Progenitor cell of endocrine pancreas (in vitro differentiated cells): Measurements from ENCODE around the gene JAM2. TPM values are rescaled to one million over a fixed set of nuclear protein-coding genes. Genes with fewer than 3 reads are reported as not detected.

Source experiments
- DNase-seq: peaks from one replicate; pipeline ENCODE4 v3.0.0; 2021; ENCODE audit warnings: low spot score; ENCODE audit not compliant: unreplicated experiment
- H3K27ac Mint-ChIP-seq: 2 replicates; pipeline ENCODE4 v1.8.0; 2021; ENCODE audit warnings: mild to moderate bottlenecking, moderate library complexity, mixed read lengths
- H3K27me3 Mint-ChIP-seq: 2 replicates; pipeline ENCODE4 v1.8.0; 2021; ENCODE audit warnings: mixed read lengths
- H3K36me3 Mint-ChIP-seq: 2 replicates; pipeline ENCODE4 v1.8.0; 2022; ENCODE audit warnings: mixed read lengths; ENCODE audit not compliant: insufficient read depth
- H3K4me1 Mint-ChIP-seq: 2 replicates; pipeline ENCODE4 v1.8.0; 2021; ENCODE audit warnings: low read depth, mixed read lengths
- H3K4me3 Mint-ChIP-seq: 2 replicates; pipeline ENCODE4 v1.8.0; 2021; ENCODE audit warnings: low read depth, mild to moderate bottlenecking, moderate library complexity, mixed read lengths
- H3K9me3 Mint-ChIP-seq: 2 replicates; pipeline ENCODE4 v1.8.0; 2021; ENCODE audit warnings: low read depth, mixed read lengths
- long read RNA-seq: library from polyadenylated mRNA; unstranded; transcript quantifications from one replicate; pipeline ENCODE4 v2.0.0, GENCODE V29; 2020
- total RNA-seq: library from RNA; stranded (reverse); gene quantifications from 2 replicates; pipeline ENCODE4 v1.2.1, GENCODE V29; 2021
- TF ChIP-seq, protein P1 (sequence below): fragments of 200-600 bp; sonication (generic); IDR thresholded peaks from one replicate; pipeline ENCODE4 v1.5.0; 2021; ENCODE audit warnings: antibody characterized with exemption, mild to moderate bottlenecking; ENCODE audit not compliant: unreplicated experiment

The JAM2 gene, protein sequence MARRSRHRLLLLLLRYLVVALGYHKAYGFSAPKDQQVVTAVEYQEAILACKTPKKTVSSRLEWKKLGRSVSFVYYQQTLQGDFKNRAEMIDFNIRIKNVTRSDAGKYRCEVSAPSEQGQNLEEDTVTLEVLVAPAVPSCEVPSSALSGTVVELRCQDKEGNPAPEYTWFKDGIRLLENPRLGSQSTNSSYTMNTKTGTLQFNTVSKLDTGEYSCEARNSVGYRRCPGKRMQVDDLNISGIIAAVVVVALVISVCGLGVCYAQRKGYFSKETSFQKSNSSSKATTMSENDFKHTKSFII
- total RNA-seq = 2.2 and 2.4 TPM in 2 replicates
- long read RNA-seq = 0 reads

DNA sequence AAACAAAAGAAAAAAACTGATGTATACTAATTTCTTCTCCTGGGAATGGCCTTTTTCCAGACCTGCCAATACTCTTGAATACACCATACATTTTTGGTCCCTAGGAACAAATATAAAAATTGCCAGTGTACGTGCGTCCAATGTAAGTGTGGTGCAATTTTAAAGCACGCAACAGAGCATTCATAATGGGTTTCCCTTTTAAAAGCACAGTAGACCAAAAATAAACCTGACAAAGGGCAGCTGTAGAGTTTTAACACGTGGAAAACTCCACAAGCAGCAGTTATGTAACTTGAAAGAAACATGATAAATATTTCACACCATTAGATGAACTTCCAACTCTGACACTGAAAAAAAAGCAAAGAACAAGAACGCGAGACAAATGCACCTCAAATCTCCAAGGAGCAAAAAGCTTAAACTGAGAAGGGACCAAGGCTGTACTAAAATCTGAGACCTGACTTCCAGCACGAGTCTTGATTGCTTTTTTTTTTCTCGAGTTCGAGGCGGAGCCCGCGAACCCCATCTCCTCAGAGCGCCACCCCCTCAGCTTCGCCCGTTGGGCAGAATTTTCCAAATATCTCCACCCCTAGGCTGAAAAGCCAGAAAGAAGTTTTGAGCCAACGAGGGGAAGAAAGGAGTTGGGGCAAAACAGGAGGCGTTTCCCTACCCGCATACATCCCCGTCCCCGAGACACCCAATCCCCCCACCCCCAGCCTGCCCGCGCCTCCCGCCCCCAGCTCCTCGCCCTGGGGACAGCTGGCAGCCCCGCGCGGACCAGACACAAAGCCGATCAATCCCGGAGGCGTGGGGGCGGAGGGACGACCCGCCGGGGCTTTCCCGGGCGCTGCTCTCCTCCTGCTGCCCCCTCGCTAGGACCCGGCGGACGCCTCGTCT lies at the start of gene JAM2:
TSS of gene JAM2 (plus strand) at position 599 of the 891 bp plus-strand sequence. CDS start 564 bp downstream, outside the sequence.
- peaks cover 6% of the 10 kb centered on the region for H3K4me1 Mint-ChIP-seq
- no peaks in the 10 kb centered on the region for H3K9me3 Mint-ChIP-seq
- TF ChIP-seq, protein P1, sequence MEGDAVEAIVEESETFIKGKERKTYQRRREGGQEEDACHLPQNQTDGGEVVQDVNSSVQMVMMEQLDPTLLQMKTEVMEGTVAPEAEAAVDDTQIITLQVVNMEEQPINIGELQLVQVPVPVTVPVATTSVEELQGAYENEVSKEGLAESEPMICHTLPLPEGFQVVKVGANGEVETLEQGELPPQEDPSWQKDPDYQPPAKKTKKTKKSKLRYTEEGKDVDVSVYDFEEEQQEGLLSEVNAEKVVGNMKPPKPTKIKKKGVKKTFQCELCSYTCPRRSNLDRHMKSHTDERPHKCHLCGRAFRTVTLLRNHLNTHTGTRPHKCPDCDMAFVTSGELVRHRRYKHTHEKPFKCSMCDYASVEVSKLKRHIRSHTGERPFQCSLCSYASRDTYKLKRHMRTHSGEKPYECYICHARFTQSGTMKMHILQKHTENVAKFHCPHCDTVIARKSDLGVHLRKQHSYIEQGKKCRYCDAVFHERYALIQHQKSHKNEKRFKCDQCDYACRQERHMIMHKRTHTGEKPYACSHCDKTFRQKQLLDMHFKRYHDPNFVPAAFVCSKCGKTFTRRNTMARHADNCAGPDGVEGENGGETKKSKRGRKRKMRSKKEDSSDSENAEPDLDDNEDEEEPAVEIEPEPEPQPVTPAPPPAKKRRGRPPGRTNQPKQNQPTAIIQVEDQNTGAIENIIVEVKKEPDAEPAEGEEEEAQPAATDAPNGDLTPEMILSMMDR = no peak
- peak within 1 kb of the TSS; percentile 33 for H3K27ac Mint-ChIP-seq
- DNase-seq = peak; percentile 20
- H3K27me3 Mint-ChIP-seq = peaks cover 62% of the 10 kb centered on the region
- no peaks in the 10 kb centered on the region for H3K36me3 Mint-ChIP-seq
- H3K4me3 Mint-ChIP-seq = peak within 1 kb of the TSS; percentile 68

DNA sequence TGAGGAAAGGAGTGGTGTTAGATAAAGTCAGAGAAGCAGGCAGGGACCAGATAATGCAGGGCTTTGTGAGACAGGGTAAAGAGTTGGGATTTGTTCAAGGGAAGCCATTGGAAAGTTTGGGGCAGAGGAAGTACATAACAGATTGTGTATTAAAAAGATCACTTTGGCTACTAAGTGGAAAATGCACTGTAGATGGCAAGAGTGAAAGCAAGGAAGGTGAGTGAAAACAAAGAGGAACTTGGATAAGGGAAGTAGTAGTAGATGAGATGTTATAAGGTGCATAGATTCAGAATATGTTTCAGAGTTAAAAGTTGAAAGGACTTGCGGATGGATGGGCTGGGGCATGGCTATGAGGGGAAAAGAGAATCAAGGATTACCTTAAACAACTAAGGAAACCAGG lies 49.2 kb upstream of the JAM2 start:
- no peak for DNase-seq
- H3K27ac Mint-ChIP-seq = no peak overlapping the region
- no peak overlapping the region for H3K4me3 Mint-ChIP-seq

DNA sequence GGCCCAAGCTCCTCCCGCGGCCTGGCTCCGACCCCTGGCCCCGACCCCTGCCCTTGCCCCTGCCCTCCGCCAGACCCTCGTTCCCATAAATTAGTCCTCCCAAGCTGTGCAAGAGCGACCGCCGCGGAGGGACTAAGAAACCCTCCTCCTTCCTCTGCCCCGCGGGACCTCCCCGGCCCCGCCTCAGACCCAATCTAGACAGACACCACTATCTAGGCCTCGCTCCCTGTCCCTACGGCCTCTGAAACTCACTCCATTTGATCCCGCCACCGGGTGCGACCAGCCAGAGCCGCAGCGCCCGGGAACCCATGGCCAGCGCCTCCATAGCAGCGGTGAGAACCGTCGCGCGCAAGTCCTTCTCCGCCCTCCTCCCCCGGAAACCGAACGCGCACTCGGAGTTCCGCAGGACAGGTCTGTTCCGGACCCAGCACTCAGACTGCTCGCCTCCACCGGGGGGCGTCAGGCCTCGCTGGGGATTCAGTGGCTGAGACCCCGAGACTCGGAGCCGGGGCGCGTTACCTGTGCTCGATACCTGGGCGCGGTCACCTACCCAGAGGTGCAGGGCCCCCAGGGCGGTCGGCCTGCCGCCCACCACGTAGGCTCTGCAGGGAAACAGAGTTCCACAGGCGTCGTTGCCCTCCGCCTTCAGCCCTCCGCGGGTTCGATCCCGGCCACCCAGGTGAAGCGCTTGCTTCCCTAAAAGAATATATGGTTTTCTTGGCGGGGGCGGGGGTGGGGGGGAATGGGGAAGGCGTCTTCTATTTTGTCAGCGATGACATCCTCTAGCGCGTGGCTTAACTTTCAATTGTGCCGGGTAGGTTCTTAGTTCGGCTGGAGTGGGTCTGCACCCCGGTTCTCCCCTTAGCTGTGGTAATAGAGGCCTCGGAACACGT lies 31.7 kb upstream of the JAM2 start, which contains the start of gene MRPL39:
TSS of gene MRPL39 (minus strand) at position 331 of the 893 bp plus-strand sequence. CDS start at position 325, 6 bp downstream.
- Mint-ChIP-seq H3K27me3 (no peaks in the 10 kb centered on the region), H3K27ac (peak within 1 kb of the TSS; percentile 99), H3K9me3 (no peaks in the 10 kb centered on the region), H3K36me3 (peaks cover 8% of the 10 kb centered on the region), H3K4me1 (peaks cover 14% of the 10 kb centered on the region), H3K4me3 (peak within 1 kb of the TSS; percentile 100)
- TF ChIP-seq, protein P1 = peak; percentile 69
- peak; percentile 87 for DNase-seq

More for the DNA sequence above, 49.2 kb upstream of the JAM2 start:
- Mint-ChIP-seq H3K4me1 (no peaks in the 10 kb centered on the region), H3K9me3 (no peaks in the 10 kb centered on the region), H3K27me3 (no peaks in the 10 kb centered on the region), H3K36me3 (peaks cover 31% of the 10 kb centered on the region)
- TF ChIP-seq, protein P1 = no peak

DNA sequence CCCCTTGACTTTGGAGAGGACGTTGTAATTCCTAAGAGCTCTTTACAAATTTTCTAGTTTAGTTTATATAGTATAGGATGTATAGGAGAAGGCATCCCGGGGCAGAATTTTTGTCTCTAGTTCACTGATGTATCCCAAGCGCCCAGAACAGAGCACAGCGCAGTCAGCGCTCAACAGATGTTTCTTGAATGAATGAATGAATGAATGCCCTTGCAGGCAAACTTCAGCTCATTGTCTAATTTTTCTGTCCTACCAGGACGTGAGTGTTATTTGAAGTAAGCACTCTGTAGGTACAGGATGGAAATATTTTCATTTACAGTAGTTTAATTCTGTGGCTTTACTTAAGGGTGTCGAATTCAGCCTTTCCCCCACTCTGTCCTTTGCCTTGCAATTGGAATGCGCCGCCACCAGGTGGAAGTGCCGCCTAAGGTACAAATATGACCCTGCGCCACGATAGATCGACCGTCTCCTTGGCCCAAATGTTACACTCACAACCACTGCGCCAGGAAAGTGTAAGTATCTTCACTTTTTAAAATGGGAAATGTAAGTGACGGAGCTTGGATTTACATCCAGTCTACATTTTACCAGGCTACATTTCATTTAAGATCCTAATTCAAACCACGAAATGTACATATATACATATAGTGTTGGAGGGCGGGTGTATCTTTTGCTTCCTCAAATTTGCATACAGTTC lies 30.9 kb upstream of the JAM2 start:
- no peaks in the 10 kb centered on the region for H3K9me3 Mint-ChIP-seq
- peak; percentile 47 for DNase-seq
- H3K27me3 Mint-ChIP-seq = no peaks in the 10 kb centered on the region
- H3K4me3 Mint-ChIP-seq = peak overlapping the region; percentile 100
- H3K36me3 Mint-ChIP-seq = peaks cover 5% of the 10 kb centered on the region
- TF ChIP-seq, protein P1 = peak; percentile 91
- H3K27ac Mint-ChIP-seq = peak overlapping the region; percentile 37
- H3K4me1 Mint-ChIP-seq = peaks cover 14% of the 10 kb centered on the region
